Glutamatergic neuron (in vitro differentiated cells): ENCODE data around the gene SCRT2. TPM values are rescaled to one million over a fixed set of nuclear protein-coding genes. Genes with fewer than 3 reads are reported as not detected.

Experiments used
- total RNA-seq: library from RNA; stranded (reverse); fragmentation: NEBNext Ultra II Directional; extraction: Animal tissue kit (Norgen Biotek cat#: 25700); gene quantifications from one replicate; pipeline ENCODE4 v1.2.1, GENCODE V29; 2021; ENCODE audit not compliant: unreplicated experiment

SCRT2 gene
- total RNA-seq, 1 donor from 2014 or later = 28.0 TPM

Other genes with a start within 250 kb of the SCRT2 start
- 39.6 TPM for gene TBC1D20, start 213.3 kb downstream of the SCRT2 start, total RNA-seq
- gene CSNK2A1, start 132.0 kb downstream of the SCRT2 start, total RNA-seq = 214 TPM
- gene TCF15, start 65.5 kb downstream of the SCRT2 start, total RNA-seq = 19.7 TPM
- 6.3 TPM for gene SRXN1, start 22.6 kb downstream of the SCRT2 start, total RNA-seq
- not detected for gene SLC52A3, start 92.7 kb upstream of the SCRT2 start, total RNA-seq
- 152 TPM for gene FAM110A, start 157.9 kb upstream of the SCRT2 start, total RNA-seq
- 0.22 TPM for gene ANGPT4, start 240.5 kb upstream of the SCRT2 start, total RNA-seq